Natural killer cell (primary cell): Measurements from ENCODE around the gene HES6. TPM values are rescaled to one million over a fixed set of nuclear protein-coding genes. Genes with fewer than 3 reads are reported as not detected.

Experiments used
- ATAC-seq, 3 donors: fragments of 150-1000 bp in 2 of 3; fragments of 200-7000 bp in 1 of 3; cut with Tn5 transposase; 1 replicate in 1 of 3; 2 replicates in 2 of 3; pipeline ENCODE4 v1.10.0; 2021; ENCODE audit warnings: mild to moderate bottlenecking in 2 of 3, moderate library complexity in 2 of 3
- DNase-seq, 2 donors: peaks; one replicate each; pipeline versions ENCODE4 v3.0.0 to v3.0.0-alpha.2; 2013 to 2021; ENCODE audit warnings: mixed read lengths in 1 of 2
- H3K27ac ChIP-seq: one replicate; pipeline ENCODE4 v1.5.1; 2013; ENCODE audit warnings: mild to moderate bottlenecking, low read length
- H3K27me3 ChIP-seq: one replicate; pipeline ENCODE4 v1.6.1; 2013; ENCODE audit warnings: low read length; ENCODE audit not compliant: control insufficient read depth, insufficient read depth
- H3K36me3 ChIP-seq: one replicate; pipeline ENCODE4 v1.6.1; 2013; ENCODE audit warnings: low read length; ENCODE audit not compliant: control insufficient read depth, insufficient read depth
- H3K4me1 ChIP-seq: one replicate; pipeline ENCODE4 v1.6.1; 2013; ENCODE audit warnings: low read length; ENCODE audit not compliant: control insufficient read depth, insufficient read depth
- H3K4me3 ChIP-seq: one replicate; pipeline ENCODE4 v1.5.1; 2013; ENCODE audit warnings: low read length
- H3K9me3 ChIP-seq: one replicate; pipeline ENCODE4 v1.6.1; 2013; ENCODE audit warnings: low read length; ENCODE audit not compliant: control insufficient read depth, insufficient read depth
- H3K27ac Mint-ChIP-seq, 2 donors: one replicate each; pipeline ENCODE4 v1.8.0; 2022; ENCODE audit warnings: mild to moderate bottlenecking in 2 of 2, mixed read lengths in 2 of 2, moderate library complexity in 1 of 2
- H3K27me3 Mint-ChIP-seq, 2 donors: one replicate each; pipeline ENCODE4 v1.8.0; 2022; ENCODE audit warnings: low read depth in 2 of 2, mixed read lengths in 2 of 2
- H3K36me3 Mint-ChIP-seq: one replicate; pipeline ENCODE4 v1.8.0; 2022; ENCODE audit warnings: mixed read lengths
- H3K4me1 Mint-ChIP-seq, 2 donors: one replicate each; pipeline ENCODE4 v1.8.0; 2022; ENCODE audit warnings: mixed read lengths in 2 of 2
- H3K4me3 Mint-ChIP-seq: one replicate; pipeline ENCODE4 v1.8.0; 2022; ENCODE audit warnings: mild to moderate bottlenecking, moderate library complexity, mixed read lengths
- H3K9me3 Mint-ChIP-seq, 2 donors: one replicate each; pipeline ENCODE4 v1.8.0; 2022; ENCODE audit warnings: mixed read lengths in 2 of 2
- WGBS: methylation state at CpG from one replicate; pipeline ENCODE4 v1.1.7; 2013; ENCODE audit warnings: missing lambda C conversion rate; ENCODE audit not compliant: insufficient coverage; 5-methylcytosine and 5-hydroxymethylcytosine counted together
- intact Hi-C: fragments of 100-400 bp; cut with micrococcal nuclease; formaldehyde crosslinking; loops from one replicate; pipeline ENCODE4 v1.14.2; 2022
- total RNA-seq, 4 donors: library from RNA; stranded (reverse); fragments of 120-200 nt in 1 of 4; gene quantifications; one replicate each; pipeline versions ENCODE4 v1.2.3 to v1.2.4, GENCODE V29; 2013 to 2022
- TF ChIP-seq, protein P1 (sequence below): fragments of 200-600 bp; IDR thresholded peaks from one replicate; pipeline ENCODE4 v1.8.0; 2022; ENCODE audit warnings: antibody characterized with exemption

HES6 gene
- total RNA-seq, 3 donors from 2014 or later (not counting 1 experiment from before 2014, with no cell fraction given): 11.3 to 15.4 (median 13.5) TPM

DNA sequence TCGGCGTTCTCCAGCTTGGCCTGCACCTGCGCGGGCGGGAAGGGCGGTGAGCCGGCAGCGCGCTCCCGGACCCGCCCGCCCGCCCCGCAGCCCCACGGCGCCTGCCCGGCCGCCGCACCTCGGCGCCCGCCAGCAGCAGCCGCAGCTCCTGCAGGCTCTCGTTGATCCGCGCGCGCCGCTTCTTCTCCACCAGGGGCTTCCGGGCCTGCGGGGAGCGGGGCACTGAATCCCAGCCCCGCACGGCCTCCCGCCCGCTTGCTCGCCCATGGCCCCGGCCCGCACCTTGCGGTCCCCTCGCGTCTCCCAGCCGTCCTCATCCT, 335 bp downstream of the HES6 start:
- Histone ChIP-seq H3K9me3 (peaks cover 4% of the 10 kb centered on the region), H3K36me3 (no peaks in the 10 kb centered on the region), H3K4me3 (peak overlapping the region; percentile 6), H3K27ac (no peak overlapping the region), H3K27me3 (peaks cover 20% of the 10 kb centered on the region), H3K4me1 (peaks cover 24% of the 10 kb centered on the region)
- DNase-seq (no peak), ATAC-seq (peak in 2 of 3 donors; percentile 20 to 35)
- intact Hi-C loops: no loop called here
- H3K27me3 Mint-ChIP-seq: peaks cover 0 to 15% of the 10 kb centered on the region in 2 donors
- no peaks in the 10 kb centered on the region for H3K9me3 Mint-ChIP-seq
- peaks cover 0 to 16% of the 10 kb centered on the region in 2 donors for H3K4me1 Mint-ChIP-seq
- H3K36me3 Mint-ChIP-seq: no peaks in the 10 kb centered on the region
- TF ChIP-seq, protein P1, sequence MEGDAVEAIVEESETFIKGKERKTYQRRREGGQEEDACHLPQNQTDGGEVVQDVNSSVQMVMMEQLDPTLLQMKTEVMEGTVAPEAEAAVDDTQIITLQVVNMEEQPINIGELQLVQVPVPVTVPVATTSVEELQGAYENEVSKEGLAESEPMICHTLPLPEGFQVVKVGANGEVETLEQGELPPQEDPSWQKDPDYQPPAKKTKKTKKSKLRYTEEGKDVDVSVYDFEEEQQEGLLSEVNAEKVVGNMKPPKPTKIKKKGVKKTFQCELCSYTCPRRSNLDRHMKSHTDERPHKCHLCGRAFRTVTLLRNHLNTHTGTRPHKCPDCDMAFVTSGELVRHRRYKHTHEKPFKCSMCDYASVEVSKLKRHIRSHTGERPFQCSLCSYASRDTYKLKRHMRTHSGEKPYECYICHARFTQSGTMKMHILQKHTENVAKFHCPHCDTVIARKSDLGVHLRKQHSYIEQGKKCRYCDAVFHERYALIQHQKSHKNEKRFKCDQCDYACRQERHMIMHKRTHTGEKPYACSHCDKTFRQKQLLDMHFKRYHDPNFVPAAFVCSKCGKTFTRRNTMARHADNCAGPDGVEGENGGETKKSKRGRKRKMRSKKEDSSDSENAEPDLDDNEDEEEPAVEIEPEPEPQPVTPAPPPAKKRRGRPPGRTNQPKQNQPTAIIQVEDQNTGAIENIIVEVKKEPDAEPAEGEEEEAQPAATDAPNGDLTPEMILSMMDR: no peak
- under 1% methylated on average over 43 of the region's 43 CpGs for WGBS
- H3K4me3 Mint-ChIP-seq: peak overlapping the region; percentile 62
- H3K27ac Mint-ChIP-seq: no peak overlapping the region

DNA sequence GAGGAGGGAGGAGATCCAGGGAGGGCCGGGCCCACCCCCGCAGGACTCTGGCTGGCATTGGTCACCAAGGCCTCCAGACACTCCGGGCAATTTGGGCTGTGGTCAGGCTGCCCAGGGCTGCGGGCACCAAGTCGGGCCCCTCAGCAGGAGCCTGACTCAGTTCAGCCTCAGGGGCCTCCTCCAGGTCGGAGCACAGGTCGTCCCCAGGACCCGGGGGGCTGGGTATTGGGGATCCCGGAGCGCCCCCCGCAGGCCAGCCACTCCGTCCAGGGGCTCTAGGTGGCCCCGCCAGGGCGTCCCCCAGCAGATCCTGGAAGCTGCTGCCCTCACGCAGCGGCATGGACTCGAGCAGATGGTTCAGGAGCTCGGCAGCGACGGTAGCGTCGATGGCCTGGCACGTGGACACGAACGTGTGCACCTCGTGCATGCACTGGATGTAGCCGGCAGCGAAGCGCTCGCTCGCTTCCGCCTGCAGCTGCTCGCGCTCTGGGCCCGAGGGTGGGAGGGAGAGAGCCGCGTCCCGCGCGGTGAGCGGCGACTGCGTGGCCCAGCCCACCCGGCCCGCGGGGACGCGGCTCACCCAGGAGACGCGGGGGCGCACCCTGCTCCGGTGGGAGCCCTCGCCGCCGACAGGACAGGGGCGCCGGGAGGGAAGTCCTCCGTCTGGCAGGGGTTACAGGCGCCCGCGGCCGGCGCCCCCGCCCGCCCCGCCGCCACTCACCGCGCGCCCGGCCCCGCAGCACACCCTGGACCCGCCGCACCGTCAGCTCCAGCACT, 884 bp downstream of the HES6 start:
- intact Hi-C loops: loop anchor here (1.0 kb wide), 1 partner anchor 35 kb away; no protein-coding TSS in a partner anchor
- peak; percentile 34 to 50 (median 48) for ATAC-seq
- Mint-ChIP-seq H3K4me1 (peaks cover 0 to 16% of the 10 kb centered on the region in 2 donors), H3K27me3 (peaks cover 0 to 15% of the 10 kb centered on the region in 2 donors), H3K27ac (no peak overlapping the region), H3K4me3 (no peak overlapping the region), H3K9me3 (no peaks in the 10 kb centered on the region), H3K36me3 (no peaks in the 10 kb centered on the region)
- TF ChIP-seq, protein P1: no peak
- no peak overlapping the region for H3K27ac ChIP-seq
- H3K4me3 ChIP-seq: no peak overlapping the region
- H3K27me3 ChIP-seq: peaks cover 20% of the 10 kb centered on the region
- peaks cover 27% of the 10 kb centered on the region for H3K4me1 ChIP-seq
- peak; percentile 52 to 73 for DNase-seq
- H3K36me3 ChIP-seq: no peaks in the 10 kb centered on the region
- H3K9me3 ChIP-seq: peaks cover 4% of the 10 kb centered on the region
- WGBS: 22% methylated on average over 75 of the region's 75 CpGs

DNA sequence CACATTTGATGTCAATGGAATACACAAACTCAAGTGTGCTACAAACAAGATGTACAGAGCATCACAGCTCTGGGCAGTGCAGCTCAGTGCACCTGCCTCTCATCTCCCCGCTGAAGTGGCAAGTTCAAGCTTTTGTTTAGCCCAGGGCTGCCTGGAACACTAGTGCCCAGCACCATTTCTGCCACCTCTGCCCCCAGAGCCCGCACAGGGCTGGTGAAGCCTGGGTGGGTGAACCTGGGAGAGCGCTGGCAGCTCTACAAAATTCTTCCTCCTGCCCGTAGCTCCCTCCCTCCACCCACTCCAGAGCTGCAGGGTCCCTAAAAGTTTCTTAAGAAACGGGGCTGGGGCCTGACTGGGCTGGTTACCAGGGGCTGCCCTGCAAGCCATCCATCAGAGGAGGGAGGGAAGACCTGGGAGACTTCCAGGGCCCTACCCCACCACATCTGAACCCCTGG, 1.5 kb downstream of the HES6 start:
- Mint-ChIP-seq H3K4me1 (peaks cover 0 to 16% of the 10 kb centered on the region in 2 donors), H3K36me3 (no peaks in the 10 kb centered on the region), H3K4me3 (peak overlapping the region; percentile 17), H3K9me3 (no peaks in the 10 kb centered on the region), H3K27me3 (peaks cover 0 to 15% of the 10 kb centered on the region in 2 donors), H3K27ac (no peak overlapping the region)
- H3K36me3 ChIP-seq: no peaks in the 10 kb centered on the region
- DNase-seq (no peak), ATAC-seq (no peak)
- H3K4me3 ChIP-seq: no peak overlapping the region
- H3K9me3 ChIP-seq: peaks cover 4% of the 10 kb centered on the region
- peaks cover 27% of the 10 kb centered on the region for H3K4me1 ChIP-seq
- peaks cover 20% of the 10 kb centered on the region for H3K27me3 ChIP-seq
- no peak overlapping the region for H3K27ac ChIP-seq
- whole genome bisulfite sequencing: 85% methylated on average over 5 of the region's 5 CpGs
- intact Hi-C loops: loop anchor here (1.0 kb wide), 1 partner anchor 34 kb away; no protein-coding TSS in a partner anchor
- TF ChIP-seq, protein P1: no peak
